Measurements from ENCODE around the gene SYNPO2.
"Not testable (repeated sequence)": the region's sequence is repeated elsewhere in the genome, so short reads cannot be mapped to it uniquely, and the experiment has no call there.

SYNPO2 gene

GRCh38 chr4:118888666-118889311, at the start of gene SYNPO2:
Gene SYNPO2 (plus strand): TSS chr4:118888854. CDS start chr4:118889037, 183 bp downstream.
- peak; percentile 54 for DNase-seq (ENCODE audit: low read depth)

DNA sequence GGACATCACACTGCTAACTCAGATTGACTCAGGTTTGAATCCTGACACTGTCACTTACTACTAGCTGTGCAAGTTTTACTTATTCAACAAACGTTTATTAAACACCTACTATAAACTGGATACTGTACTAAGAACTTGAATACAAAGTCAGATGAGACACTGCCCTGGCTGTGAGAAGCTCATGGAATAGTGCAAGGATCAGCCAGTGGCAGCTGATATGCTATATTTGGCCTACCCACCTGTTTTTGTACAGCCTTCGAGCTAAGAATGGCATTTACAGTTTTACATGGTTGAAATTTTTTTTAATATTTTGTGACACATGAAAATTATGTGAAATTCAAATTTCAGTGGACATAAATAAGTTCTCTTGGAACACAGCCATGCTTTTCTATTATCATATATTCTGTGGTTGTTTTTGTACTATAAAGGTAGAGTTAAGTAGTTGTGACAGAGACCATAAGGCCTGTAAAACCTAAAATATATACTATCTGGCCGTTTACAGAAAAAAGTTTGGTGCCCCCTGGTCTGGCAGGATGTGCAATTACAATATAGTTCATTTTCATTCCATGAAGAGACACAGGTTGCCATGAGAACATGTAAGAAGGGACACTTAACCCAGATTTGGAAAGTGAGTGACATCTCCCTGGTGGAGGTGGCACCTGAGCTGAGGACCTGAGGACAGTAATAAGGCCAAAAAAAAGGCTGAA, 49.3 kb upstream of the SYNPO2 start:
- DNase-seq (ENCODE audit: low read depth): no peak

GRCh38 chr4:118842055-118842454, 46.6 kb upstream of the SYNPO2 start:
- DNase-seq (ENCODE audit: low read depth): no peak

- no peak for DNase-seq (ENCODE audit: low read depth)
Observed at GRCh38 chr4:118843237-118843636, 45.4 kb upstream of the SYNPO2 start.

DNA sequence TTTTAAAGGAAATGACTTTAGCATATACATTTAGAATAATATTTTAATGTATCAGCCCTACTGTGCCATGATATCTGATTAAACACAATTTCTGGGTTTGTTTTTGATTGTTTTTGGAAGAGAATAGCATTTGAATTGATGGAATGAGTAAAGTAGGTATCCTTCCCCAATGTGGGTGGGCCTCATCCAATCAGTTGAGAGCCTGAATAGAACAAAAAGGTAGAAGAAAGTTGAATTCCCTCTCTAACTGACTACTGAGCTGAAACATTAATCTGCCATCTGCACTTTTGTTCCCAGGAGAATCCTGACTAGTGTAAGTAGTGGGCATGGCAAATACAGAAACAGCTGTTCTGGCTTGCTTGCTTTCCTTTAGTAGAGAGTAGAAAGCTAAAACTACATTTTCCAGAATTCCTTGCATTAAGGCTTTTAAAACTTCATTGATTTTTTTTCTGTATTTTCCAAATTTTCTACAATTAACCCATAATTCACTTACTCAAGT, 43.1 kb upstream of the SYNPO2 start:
- no peak for DNase-seq (ENCODE audit: low read depth)

DNA sequence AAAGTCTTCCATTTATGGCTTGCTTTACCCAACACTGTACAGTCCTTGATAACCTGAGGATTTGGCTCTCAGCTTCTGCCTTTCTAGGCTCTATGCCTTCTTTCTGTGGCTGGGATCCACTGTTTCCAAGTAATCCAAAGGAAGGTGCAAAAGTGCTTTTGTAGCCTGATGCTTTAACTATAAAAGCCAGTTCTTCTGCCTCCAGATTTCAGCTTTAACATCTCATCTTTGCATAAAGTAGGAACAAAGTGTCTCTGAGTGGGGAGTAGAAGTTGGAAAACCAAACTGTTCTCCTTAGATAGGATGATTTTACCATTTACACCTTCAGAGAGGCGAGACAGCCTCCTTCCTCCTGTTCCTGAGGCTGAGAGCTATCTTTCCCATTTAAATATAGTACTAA, 41.7 kb upstream of the SYNPO2 start:
- no peak for DNase-seq (ENCODE audit: low read depth)

- no peak for DNase-seq (ENCODE audit: low read depth)
Observed at GRCh38 chr4:118848242-118848641, 40.4 kb upstream of the SYNPO2 start.

- no peak for DNase-seq (ENCODE audit: low read depth)
Observed at GRCh38 chr4:118848901-118849300, 39.8 kb upstream of the SYNPO2 start.

GRCh38 chr4:118849867-118850487, 38.7 kb upstream of the SYNPO2 start:
- DNase-seq (ENCODE audit: low read depth): no peak

DNA sequence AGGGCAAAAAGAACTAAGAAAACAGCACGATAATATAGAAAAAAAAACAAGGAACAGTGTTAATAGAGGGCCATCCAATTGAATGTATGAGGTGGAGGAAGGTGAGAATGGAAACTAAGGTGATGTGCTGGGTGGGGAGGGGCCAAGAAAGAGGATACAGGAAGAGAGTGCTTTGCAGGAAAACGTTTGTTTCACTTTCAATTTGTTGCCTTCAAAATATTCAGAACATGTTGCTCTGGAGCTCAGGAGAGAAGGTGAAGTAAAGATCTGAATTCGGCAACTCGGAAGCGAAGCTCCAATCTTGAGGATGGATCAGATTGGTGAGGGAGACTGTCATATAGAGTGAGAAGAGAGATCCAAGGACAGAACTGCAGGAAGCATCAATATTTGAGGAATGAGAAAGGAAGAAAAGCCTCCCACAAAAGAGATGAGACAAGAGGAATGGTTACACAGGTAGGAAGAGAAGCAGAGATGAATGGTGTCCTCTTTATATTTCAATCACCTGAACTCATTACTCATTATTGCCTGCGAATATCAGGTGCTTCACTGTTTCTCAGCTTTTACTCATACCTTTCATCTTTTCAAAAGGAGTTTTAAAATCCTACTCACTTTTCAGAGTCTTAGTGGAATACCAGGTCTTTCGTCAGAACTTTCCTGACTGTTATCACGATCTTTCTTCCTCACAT, 38.0 kb upstream of the SYNPO2 start:
- no peak for DNase-seq (ENCODE audit: low read depth)

- DNase-seq (ENCODE audit: low read depth): no peak
Observed at GRCh38 chr4:118857760-118858159, 30.9 kb upstream of the SYNPO2 start.

GRCh38 chr4:118858779-118859178, 29.9 kb upstream of the SYNPO2 start:
- no peak for DNase-seq (ENCODE audit: low read depth)

- peak; percentile 17 for DNase-seq (ENCODE audit: low read depth)
Observed at GRCh38 chr4:118865091-118865708, 23.5 kb upstream of the SYNPO2 start.

GRCh38 chr4:118866442-118866841, 22.2 kb upstream of the SYNPO2 start:
- DNase-seq (ENCODE audit: low read depth): no peak

GRCh38 chr4:118867311-118868067, 21.2 kb upstream of the SYNPO2 start:
- no peak for DNase-seq (ENCODE audit: low read depth)

GRCh38 chr4:118869808-118870342, 18.8 kb upstream of the SYNPO2 start:
- DNase-seq (ENCODE audit: low read depth): no peak

GRCh38 chr4:118872181-118872580, 16.5 kb upstream of the SYNPO2 start:
- no peak for DNase-seq (ENCODE audit: low read depth)

DNA sequence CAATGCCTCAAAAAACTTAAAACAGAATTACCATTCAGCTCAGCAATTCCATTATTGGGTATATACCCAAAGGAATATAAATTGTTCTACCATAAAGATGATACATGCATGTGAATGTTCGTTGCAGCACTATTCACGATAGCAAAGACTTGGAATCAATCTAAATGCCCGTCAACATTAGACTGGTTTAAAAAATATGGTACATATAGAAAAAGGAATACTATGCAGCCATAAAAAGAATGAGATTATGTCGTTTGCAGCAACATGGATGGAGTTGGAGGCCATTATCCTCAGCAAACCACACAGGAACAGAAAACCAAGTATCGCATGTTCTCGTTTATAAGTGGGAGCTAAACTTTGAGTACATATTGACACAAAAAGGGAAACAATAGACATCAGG, 10.9 kb upstream of the SYNPO2 start:
- DNase-seq (ENCODE audit: low read depth): no peak

GRCh38 chr4:118878507-118878906, 10.1 kb upstream of the SYNPO2 start:
- not testable (repeated sequence) for DNase-seq (ENCODE audit: low read depth)

DNA sequence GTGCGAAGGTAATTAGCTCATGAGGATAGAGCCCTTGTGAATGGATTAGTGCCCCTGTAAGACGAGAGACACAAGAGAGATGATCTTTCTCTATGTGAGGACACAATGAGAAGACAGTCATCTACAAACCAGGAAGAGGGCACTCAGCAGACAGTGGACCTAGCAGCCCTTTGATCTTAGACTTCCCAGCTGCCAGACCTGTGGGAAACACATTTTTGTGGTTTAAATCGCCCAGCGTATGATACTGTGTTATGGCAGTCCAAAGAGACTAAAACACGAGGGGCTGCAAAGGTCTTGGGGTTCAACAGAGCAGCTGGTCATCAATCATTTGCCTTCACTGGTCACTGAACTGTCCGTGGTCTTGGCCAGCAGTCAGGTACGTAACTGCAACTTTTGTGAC, 9.2 kb upstream of the SYNPO2 start:
- DNase-seq (ENCODE audit: low read depth): no peak

DNA sequence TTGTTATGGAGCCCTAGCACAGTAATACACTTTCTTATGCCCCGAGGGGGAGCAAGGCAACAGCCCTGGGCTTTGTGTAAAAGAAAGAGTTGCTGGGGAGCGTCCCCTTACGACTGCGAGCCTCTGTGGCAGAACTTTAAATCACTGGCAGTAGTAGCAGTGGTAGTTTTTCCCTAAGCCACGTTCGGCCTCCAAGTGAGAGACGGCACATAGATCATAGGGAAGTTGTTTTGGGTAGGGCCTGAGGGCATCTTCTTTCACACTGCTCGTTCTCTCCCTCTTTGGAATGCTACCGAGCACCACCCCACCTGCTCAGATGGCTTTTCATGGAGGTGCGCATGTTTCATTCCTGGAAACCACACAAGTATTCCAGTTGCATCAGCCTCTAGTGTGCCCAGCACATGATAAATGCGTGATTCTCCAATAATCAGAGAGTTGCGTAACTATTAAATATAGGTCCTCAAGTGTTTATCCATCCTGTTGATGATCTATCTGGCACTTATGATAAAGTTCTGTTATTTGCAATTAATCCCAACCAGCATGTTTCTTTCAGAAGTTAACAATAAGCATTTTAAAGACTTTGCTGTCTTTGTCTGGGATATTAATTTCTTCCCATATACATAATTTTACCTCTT, 7.0 kb upstream of the SYNPO2 start:
- DNase-seq (ENCODE audit: low read depth): no peak

All from GM04504 (cell line).